Loucy (cell line): Measurements from ENCODE around the gene IFT81.

Experiments used
- H2AFZ ChIP-seq: fragments of 200-600 bp; sonication (generic); 2 replicates; pipeline ENCODE4 v1.6.0; 2016; ENCODE audit warnings: antibody characterized with exemption, mild to moderate bottlenecking, low read length, moderate library complexity
- H3F3A ChIP-seq: fragments of 200-600 bp; 2 replicates; pipeline ENCODE4 v1.6.0; 2016; ENCODE audit warnings: antibody characterized with exemption, low read depth, mild to moderate bottlenecking
- H3K27me3 ChIP-seq: fragments of 200-600 bp; sonication (generic); 2 replicates; pipeline ENCODE4 v1.6.1; 2014; ENCODE audit warnings: low read length, mild to moderate bottlenecking; ENCODE audit not compliant: insufficient read depth, poor library complexity, severe bottlenecking
- H3K36me3 ChIP-seq: fragments of 200-600 bp; sonication (generic); 2 replicates; pipeline ENCODE4 v1.6.1; 2016; ENCODE audit warnings: low read length; ENCODE audit not compliant: insufficient read depth
- H3K4me1 ChIP-seq: fragments of 200-600 bp; sonication (generic); 2 replicates; pipeline ENCODE4 v1.5.1; 2014; ENCODE audit warnings: low read length, mild to moderate bottlenecking; ENCODE audit not compliant: insufficient read depth, poor library complexity, severe bottlenecking
- H3K4me2 ChIP-seq: fragments of 200-600 bp; sonication (generic); 2 replicates; pipeline ENCODE4 v1.6.0; 2014; ENCODE audit warnings: antibody characterized with exemption, low read length, low read depth, mild to moderate bottlenecking; ENCODE audit not compliant: poor library complexity, severe bottlenecking
- H3K4me3 ChIP-seq: fragments of 200-600 bp; sonication (generic); 2 replicates; pipeline ENCODE4 v1.5.1; 2014; ENCODE audit warnings: low read length, mild to moderate bottlenecking, mixed read lengths; ENCODE audit not compliant: poor library complexity, severe bottlenecking
- H3K79me2 ChIP-seq: fragments of 200-600 bp; sonication (generic); 2 replicates; pipeline ENCODE4 v1.6.1; 2014; ENCODE audit warnings: low read length; ENCODE audit not compliant: insufficient read depth
- H3K9ac ChIP-seq: fragments of 200-600 bp; sonication (generic); 2 replicates; pipeline ENCODE4 v1.6.0; 2014; ENCODE audit warnings: mild to moderate bottlenecking, low read depth, low read length, moderate library complexity; ENCODE audit not compliant: poor library complexity, severe bottlenecking
- H3K9me2 ChIP-seq: fragments of 200-600 bp; sonication (generic); replicated peaks from 2 replicates; pipeline ENCODE4 v1.6.1; 2016; ENCODE audit warnings: low read depth, low read length, mixed read lengths
- H3K9me3 ChIP-seq: fragments of 200-600 bp; sonication (generic); 2 replicates; pipeline ENCODE4 v1.6.1; 2014; ENCODE audit warnings: mild to moderate bottlenecking, antibody characterized with exemption, low read length, low read depth; ENCODE audit not compliant: insufficient read depth
- H4K20me1 ChIP-seq: fragments of 200-600 bp; sonication (generic); 2 replicates; pipeline ENCODE4 v1.6.0; 2014; ENCODE audit warnings: antibody characterized with exemption, low read length, mild to moderate bottlenecking; ENCODE audit not compliant: insufficient read depth, poor library complexity, severe bottlenecking
- EZH2phosphoT487 ChIP-seq: fragments of 200-600 bp; IDR thresholded peaks from 2 replicates; pipeline ENCODE4 v1.6.1; 2018; ENCODE audit warnings: antibody characterized with exemption, mild to moderate bottlenecking, moderate library complexity, borderline replicate concordance
- TF ChIP-seq, protein P1 (sequence below): fragments of 200-600 bp; sonication (generic); conservative IDR thresholded peaks from 2 replicates; pipeline ENCODE4 v1.5.1; 2014; ENCODE audit warnings: mild to moderate bottlenecking, antibody characterized with exemption, low read length

The IFT81 gene

DNA sequence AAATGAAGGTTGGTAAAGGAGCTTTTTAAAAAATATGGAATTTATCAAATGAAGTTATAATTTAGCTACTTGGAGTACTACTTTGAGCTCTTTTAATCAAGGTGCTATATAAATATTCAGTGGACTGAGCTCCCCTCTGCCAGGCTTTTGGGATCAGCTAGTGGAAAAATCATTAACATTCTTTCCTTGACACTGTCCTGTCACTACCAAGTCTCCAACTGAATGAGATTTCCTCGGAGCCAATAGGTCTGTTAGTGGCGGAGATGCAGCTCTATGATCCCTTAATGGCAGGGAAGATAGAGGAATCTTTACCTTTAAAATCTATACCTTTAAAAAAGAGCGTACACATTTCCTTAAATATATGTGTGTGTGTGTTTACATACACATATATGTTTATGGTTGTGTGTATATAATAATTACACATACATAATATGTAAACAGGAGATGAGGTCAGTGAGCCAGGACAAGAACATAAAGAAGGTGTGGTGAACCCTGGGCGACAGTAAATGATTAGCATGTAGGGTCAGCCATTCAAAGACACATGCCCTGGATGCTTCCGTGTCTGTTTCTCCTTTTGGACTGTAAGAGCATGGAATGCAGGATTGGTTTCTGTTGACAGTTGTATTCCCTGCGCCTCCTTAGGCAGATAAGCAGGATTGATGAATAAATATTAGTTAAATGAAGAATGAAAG is 109.2 kb downstream of the IFT81 start:
- no peaks in the 10 kb centered on the region for H3K9me3 ChIP-seq
- no peak overlapping the region for H2AFZ ChIP-seq
- no peaks in the 10 kb centered on the region for H3F3A ChIP-seq

DNA sequence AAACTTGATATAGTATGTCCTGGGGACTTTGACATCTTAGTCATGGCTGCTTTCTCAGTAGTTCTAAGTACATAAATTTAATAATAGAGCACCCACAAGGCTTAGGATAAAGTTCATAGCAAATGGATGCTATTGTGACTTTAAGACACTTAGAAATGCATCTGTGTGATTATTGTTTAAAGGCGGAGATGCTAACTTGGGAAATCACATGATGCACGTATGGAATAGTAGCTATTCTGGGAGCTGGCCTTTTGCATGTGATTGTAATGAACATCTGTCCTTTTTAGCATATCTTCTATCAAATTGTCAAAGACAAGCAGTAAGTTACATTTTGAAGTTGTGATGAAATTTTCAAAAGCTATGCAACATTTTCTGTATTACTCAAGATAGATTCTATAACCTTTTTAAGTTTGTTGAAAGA is 110.2 kb downstream of the IFT81 start:
- H3K4me3 ChIP-seq: no peak overlapping the region
- H3K27me3 ChIP-seq: no peaks in the 10 kb centered on the region
- H2AFZ ChIP-seq: no peak overlapping the region; the same call in 1 of the 2 replicates
- H3K79me2 ChIP-seq: no peaks in the 10 kb centered on the region
- TF ChIP-seq, protein P1, sequence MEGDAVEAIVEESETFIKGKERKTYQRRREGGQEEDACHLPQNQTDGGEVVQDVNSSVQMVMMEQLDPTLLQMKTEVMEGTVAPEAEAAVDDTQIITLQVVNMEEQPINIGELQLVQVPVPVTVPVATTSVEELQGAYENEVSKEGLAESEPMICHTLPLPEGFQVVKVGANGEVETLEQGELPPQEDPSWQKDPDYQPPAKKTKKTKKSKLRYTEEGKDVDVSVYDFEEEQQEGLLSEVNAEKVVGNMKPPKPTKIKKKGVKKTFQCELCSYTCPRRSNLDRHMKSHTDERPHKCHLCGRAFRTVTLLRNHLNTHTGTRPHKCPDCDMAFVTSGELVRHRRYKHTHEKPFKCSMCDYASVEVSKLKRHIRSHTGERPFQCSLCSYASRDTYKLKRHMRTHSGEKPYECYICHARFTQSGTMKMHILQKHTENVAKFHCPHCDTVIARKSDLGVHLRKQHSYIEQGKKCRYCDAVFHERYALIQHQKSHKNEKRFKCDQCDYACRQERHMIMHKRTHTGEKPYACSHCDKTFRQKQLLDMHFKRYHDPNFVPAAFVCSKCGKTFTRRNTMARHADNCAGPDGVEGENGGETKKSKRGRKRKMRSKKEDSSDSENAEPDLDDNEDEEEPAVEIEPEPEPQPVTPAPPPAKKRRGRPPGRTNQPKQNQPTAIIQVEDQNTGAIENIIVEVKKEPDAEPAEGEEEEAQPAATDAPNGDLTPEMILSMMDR: no peak
- no peak for TF ChIP-seq EZH2phosphoT487
- no peaks in the 10 kb centered on the region for H3K4me1 ChIP-seq
- H3F3A ChIP-seq: no peaks in the 10 kb centered on the region
- no peaks in the 10 kb centered on the region for H3K9me2 ChIP-seq
- H3K4me2 ChIP-seq: no peak overlapping the region
- H4K20me1 ChIP-seq: no peaks in the 10 kb centered on the region
- H3K36me3 ChIP-seq: no peaks in the 10 kb centered on the region
- H3K9ac ChIP-seq: no peak overlapping the region
- no peaks in the 10 kb centered on the region for H3K9me3 ChIP-seq

More for the DNA sequence above, 109.2 kb downstream of the IFT81 start:
- Histone ChIP-seq H4K20me1 (no peaks in the 10 kb centered on the region), H3K4me3 (no peak overlapping the region), H3K4me2 (no peak overlapping the region), H3K27me3 (no peaks in the 10 kb centered on the region), H3K9me2 (no peaks in the 10 kb centered on the region), H3K36me3 (no peaks in the 10 kb centered on the region), H3K9ac (no peak overlapping the region), H3K4me1 (no peaks in the 10 kb centered on the region), H3K79me2 (no peaks in the 10 kb centered on the region)
- no peak for TF ChIP-seq EZH2phosphoT487
- TF ChIP-seq, protein P1: no peak

DNA sequence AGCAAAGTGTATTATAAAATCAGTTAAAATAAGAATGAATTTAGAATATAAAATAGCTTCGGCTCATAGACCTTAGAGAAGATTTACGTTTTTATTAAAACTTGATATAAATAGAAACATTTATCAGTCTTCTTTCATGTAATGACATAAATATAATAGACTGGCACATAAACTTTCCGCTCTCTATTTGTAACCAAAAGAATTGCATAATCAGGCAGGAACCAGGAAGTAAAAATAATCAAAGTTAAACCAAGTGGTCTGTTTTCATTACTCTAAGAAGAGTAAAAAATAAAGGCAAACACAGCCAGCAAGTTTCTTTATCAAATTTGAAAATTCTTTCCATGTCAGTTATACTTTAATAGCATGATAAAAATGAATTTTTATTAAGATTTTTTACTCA is 110.6 kb downstream of the IFT81 start:
- Histone ChIP-seq H3K4me3 (no peak overlapping the region), H3K36me3 (no peaks in the 10 kb centered on the region), H4K20me1 (no peaks in the 10 kb centered on the region), H3K9me3 (no peaks in the 10 kb centered on the region), H3K9ac (no peak overlapping the region), H3K4me2 (no peak overlapping the region), H3K4me1 (no peaks in the 10 kb centered on the region), H3K79me2 (no peaks in the 10 kb centered on the region), H3K9me2 (no peaks in the 10 kb centered on the region), H3F3A (no peaks in the 10 kb centered on the region), H3K27me3 (no peaks in the 10 kb centered on the region), H2AFZ (peak overlapping the region; percentile 11; the same call in 1 of the 2 replicates)
- TF ChIP-seq EZH2phosphoT487: no peak
- TF ChIP-seq, protein P1: no peak
